SU-DHL-6 (cell line): ENCODE results near the gene SLC16A13.

Source experiments
- EZH2phosphoT487 ChIP-seq: fragments of 200-600 bp; sonication (generic), shearing (Covaris generic); conservative IDR thresholded peaks from 2 replicates; pipeline ENCODE4 v1.6.1; 2018; ENCODE audit warnings: mild to moderate bottlenecking, antibody characterized with exemption, low read length, moderate library complexity, mixed read lengths
- TF ChIP-seq, protein P1 (sequence below): fragments of 200-600 bp; sonication (generic); IDR thresholded peaks from one replicate; pipeline ENCODE4 v1.5.1; 2017; ENCODE audit warnings: antibody characterized with exemption, mild to moderate bottlenecking, low read length, moderate library complexity; ENCODE audit not compliant: insufficient read depth, poor library complexity, severe bottlenecking

DNA sequence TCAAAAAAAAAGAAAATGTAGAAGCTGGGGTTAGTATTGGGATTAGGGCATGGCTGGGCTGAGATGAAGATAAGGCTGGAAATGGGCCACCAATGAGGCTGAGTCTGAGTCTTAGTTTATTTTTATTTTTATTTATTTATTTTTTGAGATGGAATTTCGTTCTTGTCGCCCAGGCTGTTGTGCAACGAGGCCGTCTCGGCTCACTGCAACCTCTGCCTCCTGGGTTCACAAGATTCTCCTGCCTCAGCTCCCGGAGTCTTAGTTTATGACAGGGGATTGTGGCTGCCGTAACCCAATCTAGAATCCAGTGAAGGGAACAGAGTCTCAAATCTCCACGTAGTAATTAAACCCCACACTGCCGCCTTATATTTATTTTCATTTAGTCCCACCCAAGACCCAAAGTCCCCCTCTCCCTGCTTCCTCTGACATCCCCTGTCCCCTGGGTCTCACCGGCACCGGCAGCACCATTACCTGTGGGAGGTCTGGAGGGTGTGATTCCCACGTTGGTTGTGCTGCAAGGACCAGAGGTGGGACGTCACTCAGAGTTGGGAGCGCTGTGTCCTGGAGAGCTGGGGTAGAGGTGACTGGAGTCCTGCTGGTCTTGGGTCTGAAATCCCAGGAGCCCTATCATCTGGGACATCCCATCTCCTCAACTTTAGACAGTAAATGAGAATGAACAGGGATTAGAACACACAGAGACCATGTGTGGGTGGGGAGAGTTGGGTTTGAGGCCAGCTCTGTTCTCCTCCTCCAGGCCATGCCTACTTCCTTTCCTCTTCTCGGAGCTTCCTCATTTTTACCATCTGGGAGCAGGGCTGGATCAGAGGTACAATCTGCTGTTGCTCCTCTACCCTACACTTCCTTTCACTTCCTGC is 44.0 kb downstream of the SLC16A13 start, which contains the start of gene CLEC10A:
- TF ChIP-seq, protein P1, sequence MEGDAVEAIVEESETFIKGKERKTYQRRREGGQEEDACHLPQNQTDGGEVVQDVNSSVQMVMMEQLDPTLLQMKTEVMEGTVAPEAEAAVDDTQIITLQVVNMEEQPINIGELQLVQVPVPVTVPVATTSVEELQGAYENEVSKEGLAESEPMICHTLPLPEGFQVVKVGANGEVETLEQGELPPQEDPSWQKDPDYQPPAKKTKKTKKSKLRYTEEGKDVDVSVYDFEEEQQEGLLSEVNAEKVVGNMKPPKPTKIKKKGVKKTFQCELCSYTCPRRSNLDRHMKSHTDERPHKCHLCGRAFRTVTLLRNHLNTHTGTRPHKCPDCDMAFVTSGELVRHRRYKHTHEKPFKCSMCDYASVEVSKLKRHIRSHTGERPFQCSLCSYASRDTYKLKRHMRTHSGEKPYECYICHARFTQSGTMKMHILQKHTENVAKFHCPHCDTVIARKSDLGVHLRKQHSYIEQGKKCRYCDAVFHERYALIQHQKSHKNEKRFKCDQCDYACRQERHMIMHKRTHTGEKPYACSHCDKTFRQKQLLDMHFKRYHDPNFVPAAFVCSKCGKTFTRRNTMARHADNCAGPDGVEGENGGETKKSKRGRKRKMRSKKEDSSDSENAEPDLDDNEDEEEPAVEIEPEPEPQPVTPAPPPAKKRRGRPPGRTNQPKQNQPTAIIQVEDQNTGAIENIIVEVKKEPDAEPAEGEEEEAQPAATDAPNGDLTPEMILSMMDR: no peak
- no peak for TF ChIP-seq EZH2phosphoT487
